H1 (cell line): Measurements from ENCODE around the gene MCOLN3. TPM values are rescaled to one million over a fixed set of nuclear protein-coding genes. Genes with fewer than 3 reads are reported as not detected.

Experiments
- CTCF ChIA-PET: fragments of 300-600 bp; sonication (Branson Sonifier 250); formaldehyde crosslinking; loops from one replicate; lab custom pipeline; 2021; ENCODE audit not compliant: partially characterized antibody; lab: Charles Lee
- POLR2A ChIA-PET: fragments of 300-600 bp; sonication (Branson Sonifier 250); formaldehyde crosslinking; loops from one replicate; lab custom pipeline; 2021; ENCODE audit warnings: inconsistent platforms; ENCODE audit not compliant: partially characterized antibody; lab: Charles Lee
- DNase-seq, 2 experiments: peaks; one replicate each; pipeline versions ENCODE4 v3.0.0 to v3.0.0-alpha.2; 2010 to 2022; ENCODE audit warnings: low spot score in 2 of 2, low read depth in 1 of 2, mixed read lengths in 1 of 2
- FAIRE-seq: peaks from 2 replicates; lab custom pipeline; 2011; peaks lifted over from hg19 to GRCh38; lab: Jason Lieb, UNC
- H2AFZ ChIP-seq: 2 replicates; pipeline ENCODE4 v1.8.1; 2012; ENCODE audit warnings: low read length, inconsistent platforms
- H2AK5ac ChIP-seq: 2 replicates; pipeline ENCODE4 v1.6.1; 2013; ENCODE audit warnings: low read depth, low read length
- H2BK120ac ChIP-seq: replicated peaks from 2 replicates; pipeline ENCODE3; 2013; ENCODE audit warnings: low read depth, low read length, inconsistent platforms
- H2BK12ac ChIP-seq: 2 replicates; pipeline ENCODE4 v1.6.1; 2013; ENCODE audit warnings: low read depth, low read length
- H2BK15ac ChIP-seq: 2 replicates; pipeline ENCODE4 v1.6.1; 2013; ENCODE audit warnings: low read length
- H2BK20ac ChIP-seq: 2 replicates; pipeline ENCODE4 v1.6.1; 2013; ENCODE audit warnings: low read length
- H2BK5ac ChIP-seq: 2 replicates; pipeline ENCODE4 v1.6.1; 2013; ENCODE audit warnings: low read depth, low read length
- H3K14ac ChIP-seq: 2 replicates; pipeline ENCODE4 v1.6.1; 2013; ENCODE audit warnings: inconsistent platforms; ENCODE audit not compliant: insufficient read length
- H3K18ac ChIP-seq: 2 replicates; pipeline ENCODE4 v1.6.1; 2013; ENCODE audit warnings: low read length; ENCODE audit errors: extremely low read depth
- H3K23ac ChIP-seq: 2 replicates; pipeline ENCODE4 v1.6.1; 2013; ENCODE audit warnings: inconsistent platforms; ENCODE audit not compliant: insufficient read length
- H3K23me2 ChIP-seq: 2 replicates; pipeline ENCODE4 v1.6.1; 2013; ENCODE audit warnings: low read depth, low read length
- H3K27ac ChIP-seq: 2 replicates; pipeline ENCODE4 v1.6.1; 2011; ENCODE audit warnings: low read depth, low read length, inconsistent platforms
- H3K27me3 ChIP-seq, 4 experiments: replicated peaks in 1 of 4; 1 replicate in 1 of 4; 2 replicates in 3 of 4; pipeline versions ENCODE4 v1.6.1 to v1.8.1; 2011 to 2013; ENCODE audit warnings: low read length in 3 of 4, mild to moderate bottlenecking in 3 of 4, inconsistent platforms in 2 of 4, mixed read lengths in 2 of 4, moderate library complexity in 1 of 4; ENCODE audit not compliant: control insufficient read depth in 3 of 4, insufficient read depth in 3 of 4; ENCODE audit errors: extremely low read depth in 1 of 4
- H3K36me3 ChIP-seq, 4 experiments: 2 replicates each; pipeline versions ENCODE4 v1.6.1 to v1.8.1; 2011 to 2013; ENCODE audit warnings: mild to moderate bottlenecking in 4 of 4, low read length in 3 of 4, moderate library complexity in 2 of 4, control low read depth in 1 of 4, inconsistent platforms in 1 of 4; ENCODE audit not compliant: insufficient read depth in 4 of 4, control insufficient read depth in 2 of 4
- H3K4ac ChIP-seq: replicated peaks from 2 replicates; pipeline ENCODE3; 2013; ENCODE audit warnings: low read length, low read depth, mixed read lengths, inconsistent platforms; ENCODE audit not compliant: insufficient read length
- H3K4me1 ChIP-seq, 4 experiments: replicated peaks in 1 of 4; 1 replicate in 1 of 4; 2 replicates in 3 of 4; pipeline versions ENCODE4 v1.6.1 to v1.8.1; 2011 to 2013; ENCODE audit warnings: low read length in 3 of 4, inconsistent platforms in 2 of 4, mixed read lengths in 1 of 4; ENCODE audit not compliant: insufficient read depth in 4 of 4, control insufficient read depth in 3 of 4
- H3K4me2 ChIP-seq, 2 experiments: 2 replicates each; pipeline versions ENCODE4 v1.6.1 to v1.8.1; 2011 to 2013; ENCODE audit warnings: low read depth in 2 of 2, low read length in 2 of 2, control low read depth in 1 of 2, inconsistent platforms in 1 of 2, mild to moderate bottlenecking in 1 of 2; ENCODE audit not compliant: insufficient read depth in 1 of 2
- H3K4me3 ChIP-seq, 4 experiments: fragments of 200-600, 300-600 bp in 1 of 4; sonication (generic), shearing (Covaris generic), sonication (Bioruptor Twin) in 1 of 4; 2 replicates each; pipeline versions ENCODE4 v1.5.1 to v1.8.1; 2011 to 2016; ENCODE audit warnings: low read length in 4 of 4, low read depth in 3 of 4, control low read depth in 2 of 4, inconsistent platforms in 2 of 4, mild to moderate bottlenecking in 2 of 4, mixed read lengths in 1 of 4, moderate library complexity in 1 of 4; ENCODE audit not compliant: insufficient read depth in 2 of 4; ENCODE audit errors: extremely low read depth in 1 of 4
- H3K56ac ChIP-seq: replicated peaks from 2 replicates; pipeline ENCODE3; 2013; ENCODE audit warnings: low read depth, mild to moderate bottlenecking, mixed read lengths, low read length, inconsistent platforms; ENCODE audit not compliant: insufficient read length
- H3K79me1 ChIP-seq: 2 replicates; pipeline ENCODE4 v1.6.1; 2013; ENCODE audit warnings: low read depth, low read length, control low read depth
- H3K79me2 ChIP-seq, 2 experiments: 2 replicates each; pipeline versions ENCODE4 v1.6.1 to v1.8.1; 2012 to 2013; ENCODE audit warnings: low read length in 2 of 2, mild to moderate bottlenecking in 2 of 2, inconsistent platforms in 1 of 2; ENCODE audit not compliant: insufficient read depth in 2 of 2, control insufficient read depth in 1 of 2
- H3K9ac ChIP-seq, 4 experiments: replicated peaks in 1 of 4; 1 replicate in 1 of 4; 2 replicates in 3 of 4; pipeline versions ENCODE4 v1.6.1 to v1.8.1; 2011 to 2013; ENCODE audit warnings: low read depth in 3 of 4, low read length in 3 of 4, control low read depth in 2 of 4, mild to moderate bottlenecking in 2 of 4, moderate library complexity in 2 of 4, inconsistent platforms in 1 of 4; ENCODE audit errors: extremely low read depth in 1 of 4
- H3K9me3 ChIP-seq, 2 experiments: 2 replicates each; pipeline versions ENCODE4 v1.6.1 to v1.8.1; 2012 to 2013; ENCODE audit warnings: mild to moderate bottlenecking in 2 of 2, moderate library complexity in 2 of 2, control low read depth in 1 of 2, inconsistent platforms in 1 of 2, low read depth in 1 of 2, low read length in 1 of 2, mixed read lengths in 1 of 2; ENCODE audit not compliant: insufficient read depth in 2 of 2
- H4K20me1 ChIP-seq, 2 experiments: replicated peaks in 1 of 2; 2 replicates each; pipeline versions ENCODE3 to v1.8.1; 2011 to 2013; ENCODE audit warnings: inconsistent platforms in 2 of 2, low read length in 2 of 2, mild to moderate bottlenecking in 1 of 2; ENCODE audit not compliant: insufficient read depth in 2 of 2, control insufficient read depth in 1 of 2
- H4K5ac ChIP-seq: 2 replicates; pipeline ENCODE4 v1.6.1; 2013; ENCODE audit warnings: low read length, low read depth, mixed read lengths, inconsistent platforms; ENCODE audit not compliant: insufficient read length
- H4K8ac ChIP-seq: 2 replicates; pipeline ENCODE4 v1.8.0; 2013; ENCODE audit warnings: mild to moderate bottlenecking, moderate library complexity, low read length, inconsistent platforms; ENCODE audit not compliant: insufficient read depth; ENCODE audit errors: extremely low read depth
- H4K91ac ChIP-seq: replicated peaks from 2 replicates; pipeline ENCODE3; 2013; ENCODE audit warnings: low read length, mixed read lengths, inconsistent platforms; ENCODE audit not compliant: insufficient read length
- EP300 ChIP-seq, 2 experiments: IDR thresholded peaks; 1 replicate in 1 of 2; 2 replicates in 1 of 2; pipeline ENCODE4 v1.6.1; 2011 to 2012; ENCODE audit warnings: low read depth in 2 of 2, low read length in 2 of 2, mild to moderate bottlenecking in 2 of 2, borderline replicate concordance in 1 of 2, inconsistent platforms in 1 of 2, moderate library complexity in 1 of 2
- HDAC2 ChIP-seq, 2 experiments: fragments of 300-600 bp in 1 of 2; sonication (generic) in 1 of 2; IDR thresholded peaks; 2 replicates each; pipeline ENCODE4 v1.6.1; 2011 to 2012; ENCODE audit warnings: low read depth in 2 of 2, low read length in 2 of 2, mild to moderate bottlenecking in 2 of 2, moderate library complexity in 2 of 2, borderline replicate concordance in 1 of 2, inconsistent platforms in 1 of 2
- WGBS, 2 experiments: shearing (Covaris generic) in 1 of 2; methylation state at CpG; one replicate each; pipeline versions ENCODE4 v1.1.6 to v1.1.7; 2013 to 2015; ENCODE audit warnings: low lambda C conversion rate in 2 of 2, mixed read lengths in 2 of 2, inconsistent platforms in 1 of 2, low coverage in 1 of 2, missing lambda C conversion rate in 1 of 2; ENCODE audit not compliant: insufficient replicate concordance in 2 of 2, insufficient coverage in 1 of 2, insufficient read length in 1 of 2; ENCODE audit errors: extremely low coverage in 1 of 2, missing lambda C conversion rate in 1 of 2; 5-methylcytosine and 5-hydroxymethylcytosine counted together
- polyA plus RNA-seq, 7 experiments: library from polyadenylated mRNA; depleted of rRNA in 3 of 7; stranded (reverse) in 5 of 7; unstranded in 2 of 7; fragments of >200 nt in 5 of 7; fragments of 200-250 nt in 2 of 7; gene quantifications; 1 replicate in 5 of 7; 2 replicates in 1 of 7; 4 replicates in 1 of 7; pipeline versions ENCODE4 v1.2.1 to v1.2.3, GENCODE V29; 2011 to 2013; ENCODE audit warnings: missing spikeins in 2 of 7, mixed read lengths in 2 of 7
- total RNA-seq: library from RNA; stranded (reverse); fragmentation: NEBNext Ultra II Directional; extraction: Animal tissue kit (Norgen Biotek cat#: 25700); gene quantifications from 2 replicates; pipeline ENCODE4 v1.2.1, GENCODE V29; 2021

The MCOLN3 gene
- total and polyA plus RNA-seq, 2 of the 8 experiments (the other 6 are each of a cell fraction or from before 2014, with no cell fraction given), result 3.8 to 4.9 TPM

GRCh38 chr1:84991097-84991920 lies 57.0 kb downstream of the MCOLN3 start:
- no peak for DNase-seq
- H2AK5ac ChIP-seq, result no peak overlapping the region
- H2BK120ac ChIP-seq, result no peak overlapping the region
- ChIA-PET CTCF (interaction anchor here (0.6 to 2.5 kb wide), 2 partner anchors 47 to 58 kb away, joined by 3 to 11 read pairs; no protein-coding TSS in a partner anchor), POLR2A (no interaction called here)
- H3K36me3 ChIP-seq, result no peaks in the 10 kb centered on the region
- WGBS, 2 experiments, result 76% methylated on average over 8 of the region's 8 CpGs; no CpG with 5 or more reads in 1 of the 2 experiments
- no peak overlapping the region for H3K4ac ChIP-seq
- H3K79me2 ChIP-seq, result no peaks in the 10 kb centered on the region
- no peak overlapping the region for H3K18ac ChIP-seq
- H3K9ac ChIP-seq, result no peak overlapping the region
- no peak overlapping the region for H2BK15ac ChIP-seq
- no peak overlapping the region for H3K4me3 ChIP-seq
- H4K5ac ChIP-seq, result no peak overlapping the region
- no peak overlapping the region for H3K23ac ChIP-seq
- no peak overlapping the region for H4K8ac ChIP-seq
- no peak for FAIRE-seq
- H3K27ac ChIP-seq, result no peak overlapping the region
- H3K23me2 ChIP-seq, result no peaks in the 10 kb centered on the region
- H3K9me3 ChIP-seq, result no peaks in the 10 kb centered on the region
- H4K20me1 ChIP-seq, result peaks cover 0 to 3% of the 10 kb centered on the region in 2 experiments
- no peak overlapping the region for H2BK12ac ChIP-seq
- no peaks in the 10 kb centered on the region for H3K79me1 ChIP-seq
- no peaks in the 10 kb centered on the region for H3K4me1 ChIP-seq
- no peak overlapping the region for H3K14ac ChIP-seq
- H4K91ac ChIP-seq, result no peak overlapping the region
- H3K4me2 ChIP-seq, result no peak overlapping the region
- peaks cover 2 to 10% (median 5%) of the 10 kb centered on the region in 4 experiments for H3K27me3 ChIP-seq
- no peak overlapping the region for H2AFZ ChIP-seq
- no peak overlapping the region for H3K56ac ChIP-seq
- no peak overlapping the region for H2BK5ac ChIP-seq
- H2BK20ac ChIP-seq, result no peak overlapping the region
- no peak for TF ChIP-seq HDAC2 (IDR thresholded peaks at IDR 0.05; ENCODE audit: borderline replicate concordance in 1 of 2, low read depth in 2 of 2, low read length in 2 of 2)
- no peak for TF ChIP-seq EP300 (IDR thresholded peaks at IDR 0.05; ENCODE audit: borderline replicate concordance in 1 of 2, low read depth in 2 of 2, low read length in 2 of 2)
